Epithelial cell of proximal tubule (primary cell): Measurements from ENCODE around the gene SYT6. TPM values are rescaled to one million over a fixed set of nuclear protein-coding genes. Genes with fewer than 3 reads are reported as not detected.

ENCODE experiments used
- DNase-seq: peaks from one replicate; pipeline ENCODE4 v3.0.0-alpha.2; 2011; ENCODE audit warnings: low read depth
- H3K4me3 ChIP-seq: 2 replicates; pipeline ENCODE4 v1.5.1; 2011; ENCODE audit warnings: low read depth, mild to moderate bottlenecking, low read length
- CTCF ChIP-seq: conservative IDR thresholded peaks from 2 replicates; pipeline ENCODE4 v1.5.1; 2012; ENCODE audit warnings: low read depth, mild to moderate bottlenecking, low read length
- total RNA-seq: library from RNA; depleted of rRNA; stranded (reverse); fragments of >200 nt; gene quantifications from 2 replicates; pipeline ENCODE4 v1.2.3, GENCODE V29; 2015

SYT6 gene
- total RNA-seq, 1 donor from 2014 or later, result not detected

GRCh38 chr1:114122941-114123618 lies 30.6 kb downstream of the SYT6 start:
- DNase-seq, result no peak
- TF ChIP-seq CTCF, result no peak
- H3K4me3 ChIP-seq, result no peak overlapping the region

- no peak for TF ChIP-seq CTCF
- no peak for DNase-seq
- H3K4me3 ChIP-seq, result no peak overlapping the region
Observed at GRCh38 chr1:114118351-114118990, 35.2 kb downstream of the SYT6 start.

- no peak for DNase-seq
- no peak overlapping the region for H3K4me3 ChIP-seq
- TF ChIP-seq CTCF, result no peak
Observed at GRCh38 chr1:114117654-114118053, 36.0 kb downstream of the SYT6 start.

GRCh38 chr1:114116086-114116485 lies 37.6 kb downstream of the SYT6 start:
- DNase-seq, result no peak
- no peak overlapping the region for H3K4me3 ChIP-seq
- no peak for TF ChIP-seq CTCF

GRCh38 chr1:114114185-114115094 lies 39.2 kb downstream of the SYT6 start:
- TF ChIP-seq CTCF, result no peak
- DNase-seq, result no peak
- H3K4me3 ChIP-seq, result no peak overlapping the region

GRCh38 chr1:114113411-114114184 lies 40.1 kb downstream of the SYT6 start:
- no peak for TF ChIP-seq CTCF
- DNase-seq, result no peak
- H3K4me3 ChIP-seq, result no peak overlapping the region
